Peyer's patch (tissue), 4 donors: ENCODE measurements around the gene NSRP1.

Experiments used
- CTCF ChIP-seq, 6 experiments: fragments of 450-650 bp in 4 of 6; fragments of 200-600 bp in 2 of 6; sonication (generic) in 1 of 6; IDR thresholded peaks; one replicate each; pipeline ENCODE4 v1.5.1; 2017 to 2019; ENCODE audit warnings: antibody characterized with exemption in 6 of 6, mild to moderate bottlenecking in 3 of 6, moderate library complexity in 1 of 6
- POLR2A ChIP-seq, 2 donors: fragments of 450-650 bp; IDR thresholded peaks; one replicate each; pipeline ENCODE4 v1.5.1; 2017; ENCODE audit warnings: antibody characterized with exemption in 2 of 2, mild to moderate bottlenecking in 2 of 2, moderate library complexity in 2 of 2

DNA sequence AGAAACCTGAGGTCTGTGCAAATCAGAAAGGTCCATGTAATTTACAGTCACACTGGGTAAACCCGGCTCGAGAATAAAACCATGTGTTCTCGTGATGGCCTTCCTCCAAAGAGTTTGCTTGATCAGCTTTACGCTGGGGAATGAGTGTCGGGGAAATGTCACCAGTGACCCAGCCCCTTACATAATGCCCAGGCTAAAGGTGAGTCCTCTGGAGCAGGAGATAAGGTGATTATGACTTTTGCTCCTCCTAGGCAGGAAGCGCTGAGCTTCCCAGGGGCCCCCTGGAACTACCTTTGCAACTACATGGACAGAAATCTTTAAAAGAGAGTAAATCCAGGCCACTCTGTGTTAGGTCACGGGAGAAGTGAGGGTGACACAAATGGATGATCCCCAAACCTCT lies 103.2 kb downstream of the NSRP1 start:
- peak; percentile 14 to 73 for TF ChIP-seq POLR2A (IDR thresholded peaks at IDR 0.05)
- no peak for TF ChIP-seq CTCF (IDR thresholded peaks at IDR 0.05)
